PFSK-1 (cell line): ENCODE measurements around the gene ENTHD1.

Experiments used
- FOXP2 ChIP-seq: optimal IDR thresholded peaks from 2 replicates; pipeline ENCODE3; 2011; ENCODE audit warnings: borderline replicate concordance, control low read depth, inconsistent platforms; ENCODE audit not compliant: insufficient read depth; ENCODE audit errors: extremely low read length, extremely low read depth
- POLR2AphosphoS5 ChIP-seq: IDR thresholded peaks from 2 replicates; pipeline ENCODE4 v1.6.1; 2012; ENCODE audit warnings: low read depth, mild to moderate bottlenecking, control low read depth, low read length, moderate library complexity
- SIN3A ChIP-seq: IDR thresholded peaks from 2 replicates; pipeline ENCODE4 v1.6.1; 2012; ENCODE audit warnings: mild to moderate bottlenecking, low read length, moderate library complexity, borderline replicate concordance; ENCODE audit not compliant: insufficient read depth
- TAF1 ChIP-seq: IDR thresholded peaks from 2 replicates; pipeline ENCODE4 v1.6.1; 2012; ENCODE audit warnings: low read length, control low read depth, borderline replicate concordance; ENCODE audit not compliant: insufficient read depth
- TF ChIP-seq, protein P1 (sequence below), 2 experiments: IDR thresholded peaks; 2 replicates each; pipeline versions ENCODE4 v1.6.1 to v1.8.0; 2011 to 2012; ENCODE audit warnings: low read depth in 2 of 2, low read length in 2 of 2, control low read depth in 1 of 2, inconsistent platforms in 1 of 2, mild to moderate bottlenecking in 1 of 2, moderate library complexity in 1 of 2; ENCODE audit not compliant: insufficient read depth in 1 of 2

DNA sequence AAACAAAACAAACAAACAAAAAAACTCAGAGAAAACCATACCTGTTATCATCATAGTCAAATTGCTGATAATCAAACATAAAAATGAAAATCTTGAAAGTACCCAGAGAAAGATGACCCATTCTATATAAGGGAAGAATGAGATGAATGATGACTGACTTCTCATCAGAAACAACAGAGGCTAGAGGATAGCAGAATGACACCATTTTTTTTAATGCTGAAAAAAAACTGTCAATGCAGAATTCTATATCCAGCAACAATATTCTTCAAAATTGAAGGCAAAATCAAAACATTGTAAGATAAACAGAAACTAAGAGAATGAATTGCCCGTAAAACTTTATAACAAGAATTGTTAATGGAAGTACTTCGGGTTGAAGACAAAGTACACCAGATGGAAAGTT is 122.1 kb downstream of the ENTHD1 start:
- TF ChIP-seq, protein P1, sequence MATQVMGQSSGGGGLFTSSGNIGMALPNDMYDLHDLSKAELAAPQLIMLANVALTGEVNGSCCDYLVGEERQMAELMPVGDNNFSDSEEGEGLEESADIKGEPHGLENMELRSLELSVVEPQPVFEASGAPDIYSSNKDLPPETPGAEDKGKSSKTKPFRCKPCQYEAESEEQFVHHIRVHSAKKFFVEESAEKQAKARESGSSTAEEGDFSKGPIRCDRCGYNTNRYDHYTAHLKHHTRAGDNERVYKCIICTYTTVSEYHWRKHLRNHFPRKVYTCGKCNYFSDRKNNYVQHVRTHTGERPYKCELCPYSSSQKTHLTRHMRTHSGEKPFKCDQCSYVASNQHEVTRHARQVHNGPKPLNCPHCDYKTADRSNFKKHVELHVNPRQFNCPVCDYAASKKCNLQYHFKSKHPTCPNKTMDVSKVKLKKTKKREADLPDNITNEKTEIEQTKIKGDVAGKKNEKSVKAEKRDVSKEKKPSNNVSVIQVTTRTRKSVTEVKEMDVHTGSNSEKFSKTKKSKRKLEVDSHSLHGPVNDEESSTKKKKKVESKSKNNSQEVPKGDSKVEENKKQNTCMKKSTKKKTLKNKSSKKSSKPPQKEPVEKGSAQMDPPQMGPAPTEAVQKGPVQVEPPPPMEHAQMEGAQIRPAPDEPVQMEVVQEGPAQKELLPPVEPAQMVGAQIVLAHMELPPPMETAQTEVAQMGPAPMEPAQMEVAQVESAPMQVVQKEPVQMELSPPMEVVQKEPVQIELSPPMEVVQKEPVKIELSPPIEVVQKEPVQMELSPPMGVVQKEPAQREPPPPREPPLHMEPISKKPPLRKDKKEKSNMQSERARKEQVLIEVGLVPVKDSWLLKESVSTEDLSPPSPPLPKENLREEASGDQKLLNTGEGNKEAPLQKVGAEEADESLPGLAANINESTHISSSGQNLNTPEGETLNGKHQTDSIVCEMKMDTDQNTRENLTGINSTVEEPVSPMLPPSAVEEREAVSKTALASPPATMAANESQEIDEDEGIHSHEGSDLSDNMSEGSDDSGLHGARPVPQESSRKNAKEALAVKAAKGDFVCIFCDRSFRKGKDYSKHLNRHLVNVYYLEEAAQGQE (IDR thresholded peaks at IDR 0.05; ENCODE audit: insufficient read depth in 1 of 2, low read depth in 2 of 2, low read length in 2 of 2): no peak
- TF ChIP-seq TAF1 (no peak), POLR2AphosphoS5 (no peak), SIN3A (no peak), FOXP2 (no peak)
